Measurements from ENCODE around the gene CAVIN2.

Gene CAVIN2

GRCh38 chr2:191848771-191849767, 2.2 kb upstream of the CAVIN2 start:
- TF ChIP-seq, protein P1, sequence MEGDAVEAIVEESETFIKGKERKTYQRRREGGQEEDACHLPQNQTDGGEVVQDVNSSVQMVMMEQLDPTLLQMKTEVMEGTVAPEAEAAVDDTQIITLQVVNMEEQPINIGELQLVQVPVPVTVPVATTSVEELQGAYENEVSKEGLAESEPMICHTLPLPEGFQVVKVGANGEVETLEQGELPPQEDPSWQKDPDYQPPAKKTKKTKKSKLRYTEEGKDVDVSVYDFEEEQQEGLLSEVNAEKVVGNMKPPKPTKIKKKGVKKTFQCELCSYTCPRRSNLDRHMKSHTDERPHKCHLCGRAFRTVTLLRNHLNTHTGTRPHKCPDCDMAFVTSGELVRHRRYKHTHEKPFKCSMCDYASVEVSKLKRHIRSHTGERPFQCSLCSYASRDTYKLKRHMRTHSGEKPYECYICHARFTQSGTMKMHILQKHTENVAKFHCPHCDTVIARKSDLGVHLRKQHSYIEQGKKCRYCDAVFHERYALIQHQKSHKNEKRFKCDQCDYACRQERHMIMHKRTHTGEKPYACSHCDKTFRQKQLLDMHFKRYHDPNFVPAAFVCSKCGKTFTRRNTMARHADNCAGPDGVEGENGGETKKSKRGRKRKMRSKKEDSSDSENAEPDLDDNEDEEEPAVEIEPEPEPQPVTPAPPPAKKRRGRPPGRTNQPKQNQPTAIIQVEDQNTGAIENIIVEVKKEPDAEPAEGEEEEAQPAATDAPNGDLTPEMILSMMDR (IDR thresholded peaks at IDR 0.05; ENCODE audit: low read depth, low read length), result no peak
- H3K4me3 ChIP-seq (ENCODE audit: low read depth, low read length), result no peak overlapping the region

DNA sequence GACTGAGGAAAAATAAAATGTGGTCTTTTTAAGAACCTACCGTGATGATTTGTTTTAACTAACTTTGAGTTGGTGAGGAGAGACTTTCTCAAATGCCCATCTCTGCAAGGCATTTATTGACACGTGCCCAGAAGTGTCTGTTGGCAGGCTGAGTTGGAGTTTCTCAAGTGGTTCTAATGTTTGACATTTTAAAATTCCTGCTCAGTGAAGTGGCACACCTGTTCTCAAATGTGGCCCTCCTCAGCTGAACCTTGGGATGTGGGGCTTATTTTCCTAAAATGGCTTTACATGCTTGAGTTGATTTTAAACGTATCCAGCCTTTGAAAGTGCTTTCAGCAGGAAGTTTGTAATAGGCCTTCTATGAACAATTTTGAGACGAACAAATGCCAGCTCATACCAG, 876 bp upstream of the CAVIN2 start:
- TF ChIP-seq, protein P1 (IDR thresholded peaks at IDR 0.05; ENCODE audit: low read depth, low read length), result no peak
- H3K4me3 ChIP-seq (ENCODE audit: low read depth, low read length), result peak overlapping the region; percentile 82; the same call in 1 of the 2 replicates

DNA sequence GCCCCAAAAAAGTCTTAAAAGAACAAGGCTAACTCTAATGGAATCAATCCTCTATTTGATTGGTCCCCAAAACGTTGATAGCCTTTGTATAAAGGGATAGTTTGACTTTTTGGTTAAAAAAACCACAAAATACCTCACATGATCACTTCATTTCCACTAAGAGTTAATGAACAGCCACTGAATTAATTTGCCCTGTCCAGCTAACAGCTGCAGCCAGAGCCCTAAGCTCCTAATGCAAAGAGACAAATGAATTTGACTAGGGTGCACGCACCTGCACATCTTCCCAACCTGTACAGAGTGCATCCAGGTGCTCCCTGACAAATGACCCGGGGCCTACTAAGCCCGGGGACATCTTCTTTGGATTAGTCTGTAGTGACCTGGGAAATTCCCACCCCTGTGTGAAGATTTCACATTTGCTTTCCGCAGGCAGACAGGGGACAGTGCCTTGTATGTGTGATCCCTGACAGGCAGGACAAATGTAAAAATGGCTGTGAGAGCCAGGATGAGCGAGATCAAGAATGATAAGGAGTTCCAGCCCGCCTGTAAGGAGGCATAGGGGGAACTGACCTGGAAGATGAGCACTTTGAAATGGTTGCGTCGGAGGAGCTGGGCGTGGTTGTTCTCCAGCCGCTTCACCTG, 893 bp downstream of the CAVIN2 start:
- TF ChIP-seq, protein P1 (IDR thresholded peaks at IDR 0.05; ENCODE audit: low read depth, low read length), result no peak
- H3K4me3 ChIP-seq (ENCODE audit: low read depth, low read length), result peak overlapping the region; percentile 82

- TF ChIP-seq, protein P1 (IDR thresholded peaks at IDR 0.05; ENCODE audit: low read depth, low read length), result 0 out of 2 replicates have a peak, but pooled peaks have one; percentile 4
- peak overlapping the region; percentile 82 for H3K4me3 ChIP-seq (ENCODE audit: low read depth, low read length)
Measured at GRCh38 chr2:191845248-191845715, 1.6 kb downstream of the CAVIN2 start.

DNA sequence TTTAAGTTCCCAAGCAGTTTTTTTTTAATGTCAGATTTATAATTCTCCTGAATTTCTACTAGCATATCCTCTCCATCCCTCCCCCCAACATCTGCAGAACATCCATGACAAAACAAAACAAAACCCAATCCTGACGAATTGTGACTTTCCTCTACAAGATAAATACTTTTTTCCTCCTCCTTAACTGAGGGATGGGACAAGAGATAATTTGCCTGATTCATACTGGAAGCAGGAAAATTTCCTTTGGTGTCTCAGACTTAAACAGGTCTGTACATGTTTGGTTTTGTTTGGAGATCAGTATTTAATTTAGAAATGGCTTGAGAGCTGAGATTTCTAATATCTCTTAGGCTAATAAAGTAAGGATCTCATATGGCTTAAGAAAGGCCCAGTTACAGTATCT, 2.2 kb downstream of the CAVIN2 start:
- TF ChIP-seq, protein P1 (IDR thresholded peaks at IDR 0.05; ENCODE audit: low read depth, low read length), result no peak
- H3K4me3 ChIP-seq (ENCODE audit: low read depth, low read length), result peak overlapping the region; percentile 82

- no peak overlapping the region for H3K4me3 ChIP-seq (ENCODE audit: low read depth, low read length)
- TF ChIP-seq, protein P1 (IDR thresholded peaks at IDR 0.05; ENCODE audit: low read depth, low read length), result no peak
Measured at GRCh38 chr2:191840921-191841320, 6.0 kb downstream of the CAVIN2 start.
